Measurements from ENCODE around the gene ZNF438. TPM values are rescaled to one million over a fixed set of nuclear protein-coding genes. Genes with fewer than 3 reads are reported as not detected.

Gene ZNF438
- total and polyA plus RNA-seq, 2 of the 4 experiments (the other 2 are of a cell fraction), result 1.8 to 2.9 TPM

GRCh38 chr10:31018356-31018750 is 13.3 kb downstream of the ZNF438 start:
- H3K27ac ChIP-seq (ENCODE audit: insufficient read depth, low read length), result no peak overlapping the region
- WGBS, 2 experiments (ENCODE audit: extremely low coverage in 2 of 2, insufficient read length in 1 of 2), result 100% methylated on average over 1 of the region's 3 CpGs; no CpG with 5 or more reads in 1 of the 2 experiments
- no peaks in the 10 kb centered on the region for H3K9me3 ChIP-seq (ENCODE audit: control insufficient read depth, insufficient read depth, low read length)
- POLR2A ChIA-PET (ENCODE audit: unreplicated experiment), result no interaction called here
- no peak overlapping the region for H2AFZ ChIP-seq (replicated peaks; ENCODE audit: low read length, poor library complexity)
- in situ Hi-C loops (cut with MboI; ENCODE audit: low sequenced_read_pairs) (no loop called here), intact Hi-C loops (cut with micrococcal nuclease) (no loop called here), dilution Hi-C loops (cut with HindIII; ENCODE audit: low sequenced_read_pairs, unreplicated experiment) (no loop called here)
- no peak overlapping the region for H3K14ac ChIP-seq (replicated peaks; ENCODE audit: low read depth, low read length)
- H2BK15ac ChIP-seq (ENCODE audit: low read depth, low read length), result no peak overlapping the region
- no peak overlapping the region for H2BK120ac ChIP-seq (ENCODE audit: low read depth, low read length)
- H4K8ac ChIP-seq (ENCODE audit: low read depth in 2 of 2, low read length in 2 of 2), result no peak overlapping the region
- DNase-seq, result no peak
- H2AK5ac ChIP-seq (ENCODE audit: low read depth, low read length), result no peak overlapping the region
- H2BK20ac ChIP-seq (ENCODE audit: low read depth, low read length), result no peak overlapping the region
- H3K4me3 ChIP-seq (ENCODE audit: insufficient read depth, low read depth, low read length), result no peak overlapping the region
- TF ChIP-seq FOS (IDR thresholded peaks at IDR 0.05; ENCODE audit: low read depth, low read length) (no peak), MAFK (IDR thresholded peaks at IDR 0.05; ENCODE audit: low read depth, low read length) (no peak), CEBPB (IDR thresholded peaks at IDR 0.05; ENCODE audit: low read depth, low read length) (no peak), CHD1 (IDR thresholded peaks at IDR 0.05; ENCODE audit: low read depth, low read length) (no peak), POLR2A (IDR thresholded peaks at IDR 0.05; ENCODE audit: low read depth, low read length) (no peak), RCOR1 (IDR thresholded peaks at IDR 0.05; ENCODE audit: insufficient replicate concordance, low read length) (no peak), MAZ (IDR thresholded peaks at IDR 0.05; ENCODE audit: borderline replicate concordance, low read depth, low read length) (no peak), NFE2L2 (IDR thresholded peaks at IDR 0.05; ENCODE audit: low read depth, low read length) (no peak), RAD21 (IDR thresholded peaks at IDR 0.05; ENCODE audit: low read length) (no peak), CTCF (conservative IDR thresholded peaks at IDR 0.05; ENCODE audit: low read depth, low read length) (no peak), MXI1 (IDR thresholded peaks at IDR 0.05; ENCODE audit: borderline replicate concordance, low read depth, low read length) (no peak), RFX5 (IDR thresholded peaks at IDR 0.05; ENCODE audit: low read depth, low read length) (no peak), BHLHE40 (IDR thresholded peaks at IDR 0.05; ENCODE audit: low read depth, low read length) (no peak), SMC3 (IDR thresholded peaks at IDR 0.05; ENCODE audit: low read depth, low read length) (no peak)
- TF ChIP-seq, protein P1, sequence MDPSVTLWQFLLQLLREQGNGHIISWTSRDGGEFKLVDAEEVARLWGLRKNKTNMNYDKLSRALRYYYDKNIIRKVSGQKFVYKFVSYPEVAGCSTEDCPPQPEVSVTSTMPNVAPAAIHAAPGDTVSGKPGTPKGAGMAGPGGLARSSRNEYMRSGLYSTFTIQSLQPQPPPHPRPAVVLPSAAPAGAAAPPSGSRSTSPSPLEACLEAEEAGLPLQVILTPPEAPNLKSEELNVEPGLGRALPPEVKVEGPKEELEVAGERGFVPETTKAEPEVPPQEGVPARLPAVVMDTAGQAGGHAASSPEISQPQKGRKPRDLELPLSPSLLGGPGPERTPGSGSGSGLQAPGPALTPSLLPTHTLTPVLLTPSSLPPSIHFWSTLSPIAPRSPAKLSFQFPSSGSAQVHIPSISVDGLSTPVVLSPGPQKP (IDR thresholded peaks at IDR 0.05; ENCODE audit: borderline replicate concordance, low read depth, low read length), result no peak
- TF ChIP-seq, protein P2, sequence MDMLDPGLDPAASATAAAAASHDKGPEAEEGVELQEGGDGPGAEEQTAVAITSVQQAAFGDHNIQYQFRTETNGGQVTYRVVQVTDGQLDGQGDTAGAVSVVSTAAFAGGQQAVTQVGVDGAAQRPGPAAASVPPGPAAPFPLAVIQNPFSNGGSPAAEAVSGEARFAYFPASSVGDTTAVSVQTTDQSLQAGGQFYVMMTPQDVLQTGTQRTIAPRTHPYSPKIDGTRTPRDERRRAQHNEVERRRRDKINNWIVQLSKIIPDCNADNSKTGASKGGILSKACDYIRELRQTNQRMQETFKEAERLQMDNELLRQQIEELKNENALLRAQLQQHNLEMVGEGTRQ (IDR thresholded peaks at IDR 0.05; ENCODE audit: low read depth, low read length), result no peak
- no peaks in the 10 kb centered on the region for H3K27me3 ChIP-seq (ENCODE audit: control insufficient read depth, insufficient read depth, low read length)
- no peaks in the 10 kb centered on the region for H3K36me3 ChIP-seq (ENCODE audit: control insufficient read depth, insufficient read depth, low read length)
- no peaks in the 10 kb centered on the region for H4K20me1 ChIP-seq (ENCODE audit: insufficient read depth, low read length)
- H3K4me2 ChIP-seq (ENCODE audit: low read depth, low read length), result no peak overlapping the region
- no peak for ATAC-seq (ENCODE audit: low read depth)
- no peak overlapping the region for H3K9ac ChIP-seq (ENCODE audit: low read depth, low read length)
- CTCF ChIA-PET, result no interaction called here
- no peak overlapping the region for H4K91ac ChIP-seq (ENCODE audit: insufficient read depth, low read depth, low read length)
- BruUV-seq (replicated peaks), result no TSS peak
- H2AK9ac ChIP-seq (replicated peaks; ENCODE audit: low read depth, low read length, poor library complexity), result no peak overlapping the region
- no peak overlapping the region for H3K18ac ChIP-seq (ENCODE audit: low read depth, low read length)
- H2BK5ac ChIP-seq (ENCODE audit: low read depth, low read length, poor library complexity, severe bottlenecking), result no peak overlapping the region
- no peak overlapping the region for H4K5ac ChIP-seq (ENCODE audit: low read depth, low read length)
- H3K56ac ChIP-seq (ENCODE audit: extremely low read depth, insufficient read depth, low read length), result no peak overlapping the region
- peaks cover 10 to 31% of the 10 kb centered on the region in 2 experiments for H3K79me1 ChIP-seq (ENCODE audit: low read depth in 1 of 2, low read length in 2 of 2)
- H3K9me1 ChIP-seq (ENCODE audit: insufficient read depth, low read length), result no peaks in the 10 kb centered on the region; the same call in 1 of the 2 replicates
- no peaks in the 10 kb centered on the region; the same call in 1 of the 2 replicates for H3K4me1 ChIP-seq (ENCODE audit: control insufficient read depth, insufficient read depth, low read length)
- H3K23ac ChIP-seq (ENCODE audit: low read depth, low read length), result no peak overlapping the region
- peak overlapping the region; percentile 28; the same call in 1 of the 2 replicates for H3K4ac ChIP-seq (ENCODE audit: low read depth, low read length)
